ENCODE measurements around the gene RPL28.

GRCh38 chr19:55391702-55392615, 6.2 kb downstream of the RPL28 start:
- TF ChIP-seq, protein P1, sequence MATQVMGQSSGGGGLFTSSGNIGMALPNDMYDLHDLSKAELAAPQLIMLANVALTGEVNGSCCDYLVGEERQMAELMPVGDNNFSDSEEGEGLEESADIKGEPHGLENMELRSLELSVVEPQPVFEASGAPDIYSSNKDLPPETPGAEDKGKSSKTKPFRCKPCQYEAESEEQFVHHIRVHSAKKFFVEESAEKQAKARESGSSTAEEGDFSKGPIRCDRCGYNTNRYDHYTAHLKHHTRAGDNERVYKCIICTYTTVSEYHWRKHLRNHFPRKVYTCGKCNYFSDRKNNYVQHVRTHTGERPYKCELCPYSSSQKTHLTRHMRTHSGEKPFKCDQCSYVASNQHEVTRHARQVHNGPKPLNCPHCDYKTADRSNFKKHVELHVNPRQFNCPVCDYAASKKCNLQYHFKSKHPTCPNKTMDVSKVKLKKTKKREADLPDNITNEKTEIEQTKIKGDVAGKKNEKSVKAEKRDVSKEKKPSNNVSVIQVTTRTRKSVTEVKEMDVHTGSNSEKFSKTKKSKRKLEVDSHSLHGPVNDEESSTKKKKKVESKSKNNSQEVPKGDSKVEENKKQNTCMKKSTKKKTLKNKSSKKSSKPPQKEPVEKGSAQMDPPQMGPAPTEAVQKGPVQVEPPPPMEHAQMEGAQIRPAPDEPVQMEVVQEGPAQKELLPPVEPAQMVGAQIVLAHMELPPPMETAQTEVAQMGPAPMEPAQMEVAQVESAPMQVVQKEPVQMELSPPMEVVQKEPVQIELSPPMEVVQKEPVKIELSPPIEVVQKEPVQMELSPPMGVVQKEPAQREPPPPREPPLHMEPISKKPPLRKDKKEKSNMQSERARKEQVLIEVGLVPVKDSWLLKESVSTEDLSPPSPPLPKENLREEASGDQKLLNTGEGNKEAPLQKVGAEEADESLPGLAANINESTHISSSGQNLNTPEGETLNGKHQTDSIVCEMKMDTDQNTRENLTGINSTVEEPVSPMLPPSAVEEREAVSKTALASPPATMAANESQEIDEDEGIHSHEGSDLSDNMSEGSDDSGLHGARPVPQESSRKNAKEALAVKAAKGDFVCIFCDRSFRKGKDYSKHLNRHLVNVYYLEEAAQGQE (IDR thresholded peaks at IDR 0.05; ENCODE audit: insufficient read depth in 1 of 2, low read depth in 2 of 2, low read length in 2 of 2), result no peak
- TF ChIP-seq TAF1 (IDR thresholded peaks at IDR 0.05; ENCODE audit: borderline replicate concordance, insufficient read depth, low read length) (no peak), POLR2AphosphoS5 (IDR thresholded peaks at IDR 0.05; ENCODE audit: low read depth, low read length) (no peak; the same call in 1 of the 2 replicates), SIN3A (IDR thresholded peaks at IDR 0.05; ENCODE audit: borderline replicate concordance, insufficient read depth, low read length) (no peak), FOXP2 (optimal IDR thresholded peaks at IDR 0.05; ENCODE audit: borderline replicate concordance, extremely low read depth, extremely low read length, insufficient read depth) (no peak)

Data from PFSK-1 (cell line).